Urinary bladder (tissue), 4 donors: ENCODE measurements around the gene PIGW. TPM values are rescaled to one million over a fixed set of nuclear protein-coding genes. Genes with fewer than 3 reads are reported as not detected.

ENCODE experiments used
- DNase-seq: peaks from one replicate; pipeline ENCODE4 v3.0.0-alpha.2; 2015; ENCODE audit errors: extremely low spot score
- H3K27ac ChIP-seq: one replicate; pipeline ENCODE4 v1.5.1; 2013; ENCODE audit warnings: low read depth, mild to moderate bottlenecking, moderate library complexity
- H3K36me3 ChIP-seq: one replicate; pipeline ENCODE4 v1.6.1; 2013; ENCODE audit warnings: mild to moderate bottlenecking, moderate library complexity; ENCODE audit not compliant: insufficient read depth
- H3K4me1 ChIP-seq: one replicate; pipeline ENCODE4 v1.6.1; 2013; ENCODE audit warnings: mild to moderate bottlenecking, moderate library complexity; ENCODE audit not compliant: insufficient read depth
- H3K4me3 ChIP-seq: one replicate; pipeline ENCODE4 v1.5.1; 2013; ENCODE audit warnings: low read depth, low read length
- WGBS: extraction: QIAGEN DNeasy Blood & Tissue Kit; methylation state at CpG from one replicate; pipeline ENCODE4 v1.1.7; 2013; 5-methylcytosine and 5-hydroxymethylcytosine counted together
- polyA plus RNA-seq: library from polyadenylated mRNA; stranded (reverse); fragments of 200-250 nt; gene quantifications from one replicate; pipeline ENCODE4 v1.2.3, GENCODE V29; 2013
- total RNA-seq: library from RNA; depleted of rRNA; stranded (reverse); fragments of >200 nt; gene quantifications from one replicate; pipeline ENCODE4 v1.2.3, GENCODE V29; 2014
- donor health status: healthy with polysubstance abuse.
- donor health status: healthy.

Gene PIGW
- total and polyA plus RNA-seq, 2 donors = 5.6 to 6.8 TPM

DNA sequence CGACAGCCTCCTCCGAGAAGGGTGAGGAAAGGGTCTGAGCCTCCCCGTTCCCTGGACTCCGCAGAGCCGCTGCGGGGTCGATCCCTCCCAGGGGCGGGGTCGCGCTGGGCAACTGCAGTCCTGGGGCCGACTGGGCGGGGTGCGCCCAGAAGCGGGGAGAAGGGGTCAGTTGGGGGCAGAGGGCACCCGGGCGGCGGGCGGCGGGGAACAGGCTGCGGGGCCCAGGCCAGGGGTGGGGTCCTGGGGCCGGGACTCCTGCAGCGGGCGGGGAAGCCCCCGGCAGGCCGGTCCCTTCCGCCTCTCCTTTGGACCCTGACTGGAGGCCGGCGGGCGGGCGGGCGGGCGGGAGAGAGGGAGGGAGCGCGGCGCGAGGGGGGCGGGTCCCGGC, 10.3 kb downstream of the PIGW start:
- DNase-seq = no peak
- Histone ChIP-seq H3K4me1 (no peaks in the 10 kb centered on the region), H3K36me3 (no peaks in the 10 kb centered on the region), H3K4me3 (peak overlapping the region; percentile 78), H3K27ac (peak overlapping the region; percentile 98)
- WGBS = under 1% methylated on average over 32 of the region's 38 CpGs

DNA sequence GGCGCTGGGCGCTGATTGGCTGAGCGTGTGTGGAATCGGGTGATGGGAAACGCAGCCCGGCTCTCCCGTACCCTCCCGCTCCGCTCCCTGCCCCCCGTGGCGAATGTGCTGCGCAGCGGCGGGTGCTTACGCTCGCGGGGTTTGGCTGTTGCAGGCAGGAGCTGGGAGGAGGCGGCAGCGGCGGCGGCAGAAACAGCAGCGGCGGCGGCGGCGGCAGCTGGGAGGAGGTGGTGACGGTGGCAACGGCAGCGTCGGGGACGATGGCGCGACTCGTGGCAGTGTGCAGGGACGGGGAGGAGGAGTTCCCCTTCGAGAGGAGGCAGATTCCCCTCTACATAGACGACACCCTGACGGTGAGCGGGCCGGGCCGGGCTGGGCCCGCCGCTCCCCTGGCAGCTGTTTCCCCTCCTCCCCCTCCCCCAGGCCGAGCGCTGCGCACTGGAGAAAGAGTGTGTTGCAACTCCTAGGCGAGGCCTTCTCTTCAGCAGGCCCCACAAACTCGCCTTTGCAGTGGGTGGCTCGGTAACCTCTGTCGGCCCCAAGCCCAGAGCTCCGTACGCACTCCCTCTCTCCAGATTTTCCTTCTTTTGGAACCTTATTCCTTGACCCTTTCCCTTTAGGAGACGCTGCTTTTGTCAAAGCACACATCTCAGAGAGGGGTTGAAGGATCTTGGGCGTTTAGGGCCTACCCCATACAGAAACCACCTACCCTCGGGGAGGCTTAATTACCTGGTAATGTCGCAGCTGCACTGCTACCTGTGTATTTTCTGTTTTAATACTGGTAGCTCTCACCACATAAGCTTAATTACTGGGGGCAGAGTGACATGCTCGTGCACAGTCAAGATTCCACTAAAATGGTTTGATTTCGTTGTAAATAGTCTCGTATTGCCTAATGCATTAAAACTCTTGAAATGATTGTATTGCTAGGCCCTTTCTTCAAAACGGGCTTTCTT, 11.0 kb downstream of the PIGW start:
- peak; percentile 91 for DNase-seq
- H3K36me3 ChIP-seq = no peaks in the 10 kb centered on the region
- H3K27ac ChIP-seq = peak overlapping the region; percentile 95
- peak overlapping the region; percentile 78 for H3K4me3 ChIP-seq
- under 1% methylated on average over 60 of the region's 60 CpGs for WGBS
- H3K4me1 ChIP-seq = no peaks in the 10 kb centered on the region

GRCh38 chr17:36546418-36547093, 11.8 kb downstream of the PIGW start:
- Histone ChIP-seq H3K36me3 (peaks cover 2% of the 10 kb centered on the region), H3K4me3 (peak overlapping the region; percentile 78), H3K27ac (peak overlapping the region; percentile 95), H3K4me1 (no peaks in the 10 kb centered on the region)
- 22% methylated on average over 7 of the region's 7 CpGs for WGBS
- no peak for DNase-seq

GRCh38 chr17:36547776-36548175, 13.0 kb downstream of the PIGW start:
- no peak overlapping the region for H3K27ac ChIP-seq
- no peaks in the 10 kb centered on the region for H3K4me1 ChIP-seq
- H3K36me3 ChIP-seq = peaks cover 2% of the 10 kb centered on the region
- no peak for DNase-seq
- no peak overlapping the region for H3K4me3 ChIP-seq

DNA sequence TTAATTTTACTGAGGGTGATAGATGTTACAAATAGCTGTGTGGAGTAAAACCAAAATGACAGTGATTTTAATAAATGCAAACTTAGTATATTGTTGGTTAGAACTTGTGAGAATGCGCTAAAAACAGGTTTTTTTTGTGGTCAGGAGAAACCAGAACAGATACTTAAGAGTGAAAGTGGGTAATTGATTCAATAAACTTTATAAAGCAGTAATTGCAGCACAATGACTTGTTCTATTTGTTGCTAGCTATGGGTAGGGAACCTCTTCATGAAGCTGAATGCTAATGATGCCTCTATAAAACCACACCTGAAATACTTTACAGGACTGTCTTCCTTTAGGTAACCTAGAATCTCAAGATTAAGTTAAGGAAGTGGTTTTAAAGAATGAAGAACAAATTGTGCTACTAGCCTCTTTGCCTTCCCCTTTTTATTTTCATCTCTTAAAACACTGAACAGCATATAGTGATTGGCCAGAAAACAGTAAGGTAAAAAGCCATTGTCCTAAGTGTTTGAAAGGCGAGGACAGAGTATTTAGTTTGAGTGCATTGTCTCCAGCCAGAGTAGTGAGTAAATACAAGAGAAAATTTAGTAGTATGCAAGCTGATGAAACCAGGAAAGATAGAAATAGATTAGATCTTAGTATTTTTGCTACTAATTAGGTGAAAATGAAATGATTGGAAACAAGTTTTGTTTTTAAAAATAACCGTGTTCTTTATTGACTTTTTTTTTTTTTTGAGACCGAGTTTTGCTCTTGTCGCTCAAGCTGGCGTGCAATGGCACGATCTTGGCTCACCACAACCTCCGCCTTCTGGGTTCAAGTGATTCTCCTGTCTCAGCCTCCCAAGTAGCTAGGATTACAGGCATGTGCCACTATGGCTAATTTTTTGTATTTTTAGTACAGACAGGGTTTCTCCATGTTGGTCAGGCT, 16.0 kb downstream of the PIGW start:
- Histone ChIP-seq H3K36me3 (peaks cover 2% of the 10 kb centered on the region), H3K4me3 (no peak overlapping the region), H3K27ac (no peak overlapping the region), H3K4me1 (no peaks in the 10 kb centered on the region)
- no peak for DNase-seq
- WGBS = 86% methylated on average over 8 of the region's 8 CpGs

GRCh38 chr17:36553459-36553858, 18.7 kb downstream of the PIGW start:
- Histone ChIP-seq H3K27ac (no peak overlapping the region), H3K4me1 (no peaks in the 10 kb centered on the region), H3K36me3 (peaks cover 8% of the 10 kb centered on the region), H3K4me3 (no peak overlapping the region)
- 82% methylated on average over 3 of the region's 3 CpGs for WGBS
- no peak for DNase-seq

DNA sequence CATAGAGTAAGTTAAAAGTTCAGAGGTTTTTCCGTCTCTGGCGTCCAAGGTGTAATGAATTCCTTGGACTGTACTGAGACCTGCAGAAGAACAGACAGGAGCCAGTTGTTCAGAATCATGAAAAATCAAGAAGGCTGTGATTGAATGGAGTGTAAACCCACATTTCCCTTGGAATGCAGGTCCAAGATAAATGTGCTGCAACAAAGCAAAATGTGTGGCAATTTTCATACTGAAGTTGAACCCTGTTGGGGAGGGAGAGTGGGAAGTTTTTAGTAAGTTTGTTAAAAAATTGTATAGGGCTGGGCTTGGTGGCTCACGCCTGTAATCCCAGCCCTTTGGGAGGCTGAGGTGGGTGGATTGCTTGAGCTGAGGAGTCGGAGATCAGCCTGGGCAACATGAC, 31.3 kb downstream of the PIGW start:
- WGBS = 94% methylated on average over 4 of the region's 4 CpGs
- Histone ChIP-seq H3K4me3 (no peak overlapping the region), H3K36me3 (peaks cover 9% of the 10 kb centered on the region), H3K4me1 (no peaks in the 10 kb centered on the region), H3K27ac (no peak overlapping the region)
- no peak for DNase-seq

DNA sequence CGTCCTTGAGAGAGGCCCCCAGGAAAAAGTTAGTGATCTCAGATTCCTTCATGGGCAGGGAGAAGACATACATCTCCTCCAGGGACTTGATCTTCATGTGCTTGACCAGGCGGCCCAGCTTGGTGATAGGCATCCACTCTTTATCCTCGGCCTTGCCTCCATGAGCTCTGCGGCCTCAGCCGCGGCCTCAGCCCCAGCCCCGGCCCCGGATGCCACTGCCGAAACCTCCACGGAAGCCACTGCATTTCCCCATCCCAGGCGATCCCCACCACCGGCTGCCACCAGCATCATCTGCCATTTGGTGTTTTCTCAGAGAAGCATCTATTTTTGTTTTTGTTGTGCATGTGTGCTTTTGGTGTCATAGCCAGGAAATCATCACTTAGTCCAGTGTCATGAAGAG, 40.2 kb downstream of the PIGW start:
- Histone ChIP-seq H3K4me3 (no peak overlapping the region), H3K4me1 (no peaks in the 10 kb centered on the region), H3K36me3 (peaks cover 2% of the 10 kb centered on the region), H3K27ac (no peak overlapping the region)
- 95% methylated on average over 12 of the region's 12 CpGs for WGBS
- DNase-seq = no peak

- H3K4me1 ChIP-seq = no peaks in the 10 kb centered on the region
- WGBS = 85% methylated on average over 2 of the region's 2 CpGs
- no peak overlapping the region for H3K27ac ChIP-seq
- no peak overlapping the region for H3K4me3 ChIP-seq
- no peak for DNase-seq
- peaks cover 2% of the 10 kb centered on the region for H3K36me3 ChIP-seq
Observed at GRCh38 chr17:36576793-36577192, 42.0 kb downstream of the PIGW start.

- 87% methylated on average over 2 of the region's 2 CpGs for WGBS
- no peak for DNase-seq
- H3K4me1 ChIP-seq = no peaks in the 10 kb centered on the region
- peaks cover 2% of the 10 kb centered on the region for H3K36me3 ChIP-seq
- no peak overlapping the region for H3K4me3 ChIP-seq
- no peak overlapping the region for H3K27ac ChIP-seq
Observed at GRCh38 chr17:36578671-36579070, 43.9 kb downstream of the PIGW start.

GRCh38 chr17:36583787-36584186, 49.0 kb downstream of the PIGW start:
- no peak for DNase-seq
- no peak overlapping the region for H3K4me3 ChIP-seq
- H3K36me3 ChIP-seq = peaks cover 2% of the 10 kb centered on the region
- H3K4me1 ChIP-seq = no peaks in the 10 kb centered on the region
- H3K27ac ChIP-seq = no peak overlapping the region
- WGBS = 64% methylated on average over 1 of the region's 1 CpG

DNA sequence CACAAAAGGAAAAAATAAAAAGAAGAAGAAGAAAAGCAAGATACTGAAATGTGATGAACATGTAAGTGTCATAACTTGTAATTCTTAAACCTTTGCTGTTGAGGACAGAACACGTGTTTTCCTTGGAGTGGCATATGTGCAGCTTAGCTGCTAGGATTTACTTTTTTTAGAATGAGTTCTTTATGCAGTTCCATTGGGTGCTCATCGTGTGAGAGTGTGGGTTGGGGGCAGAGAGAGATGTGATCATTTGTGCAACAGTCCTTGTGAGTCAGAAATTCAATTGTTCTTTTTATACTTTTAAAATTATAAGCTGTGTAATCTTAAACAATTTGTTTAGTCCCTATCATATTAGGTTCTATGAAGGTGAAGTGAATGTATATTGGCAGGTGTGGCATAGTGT, 51.4 kb downstream of the PIGW start:
- 93% methylated on average over 2 of the region's 2 CpGs for WGBS

More for the DNA sequence above, 51.4 kb downstream of the PIGW start:
- H3K27ac ChIP-seq = no peak overlapping the region
- H3K4me1 ChIP-seq = no peaks in the 10 kb centered on the region
- DNase-seq = no peak
- H3K4me3 ChIP-seq = no peak overlapping the region
- no peaks in the 10 kb centered on the region for H3K36me3 ChIP-seq
